GM18502 (cell line): ENCODE results near the gene ACSM5.
"Not testable (repeated sequence)": the region's sequence is repeated elsewhere in the genome, so short reads cannot be mapped to it uniquely, and the experiment has no call there.

Experiments
- ATAC-seq: cut with Tn5 transposase; IDR thresholded peaks from one replicate; pipeline ENCODE4 v1.9.1; 2021; ENCODE audit warnings: mild to moderate bottlenecking; ENCODE audit not compliant: unreplicated experiment, poor library complexity

ACSM5 gene

GRCh38 chr16:20441191-20441590 lies 31.9 kb downstream of the ACSM5 start:
- no peak for ATAC-seq

GRCh38 chr16:20441859-20442258 lies 32.5 kb downstream of the ACSM5 start:
- not testable (repeated sequence) for ATAC-seq

- not testable (repeated sequence) for ATAC-seq
These were observed 37.5 kb downstream of the ACSM5 start for GRCh38 chr16:20446652-20447393.

GRCh38 chr16:20451364-20451763 lies 42.0 kb downstream of the ACSM5 start, which contains the start of gene ACSM2A:
ACSM2A (plus strand) TSS chr16:20451521; CDS start chr16:20460115, 8,594 bp downstream.
- not testable (repeated sequence) for ATAC-seq

- ATAC-seq, result not testable (repeated sequence)
These were observed 44.3 kb downstream of the ACSM5 start for GRCh38 chr16:20453633-20454032.

- not testable (repeated sequence) for ATAC-seq
These were observed 49.9 kb downstream of the ACSM5 start for GRCh38 chr16:20459227-20459626.

GRCh38 chr16:20460313-20460712 lies 51.0 kb downstream of the ACSM5 start:
- ATAC-seq, result not testable (repeated sequence)

GRCh38 chr16:20468954-20469353 lies 59.6 kb downstream of the ACSM5 start:
- ATAC-seq, result not testable (repeated sequence)

- ATAC-seq, result not testable (repeated sequence)
These were observed 60.6 kb downstream of the ACSM5 start for GRCh38 chr16:20469930-20470329.

GRCh38 chr16:20470732-20471131 lies 61.4 kb downstream of the ACSM5 start:
- ATAC-seq, result not testable (repeated sequence)

- ATAC-seq, result not testable (repeated sequence)
These were observed 67.9 kb downstream of the ACSM5 start for GRCh38 chr16:20477188-20477744.

GRCh38 chr16:20483989-20484388 lies 74.7 kb downstream of the ACSM5 start:
- not testable (repeated sequence) for ATAC-seq

GRCh38 chr16:20484726-20485125 lies 75.4 kb downstream of the ACSM5 start:
- ATAC-seq, result no peak

- no peak for ATAC-seq
These were observed 76.1 kb downstream of the ACSM5 start for GRCh38 chr16:20485408-20485807.
